HEK293 (cell line): ENCODE results near the gene TTC13.

Experiments
- CTCF ChIA-PET: fragments of 350-600 bp; formaldehyde crosslinking; extraction: SDS; loops from one replicate; lab custom pipeline; 2021; ENCODE audit warnings: antibody characterized with exemption; lab: Yijun Ruan, JAX
- POLR2A ChIA-PET: fragments of 300-600 bp; formaldehyde crosslinking; extraction: SDS; loops from one replicate; lab custom pipeline; 2020; ENCODE audit warnings: antibody characterized with exemption, inconsistent platforms; lab: Yijun Ruan, JAX
- H3K27ac ChIP-seq: fragments of 200-500 bp; sonication (Bioruptor generic); 2 replicates; pipeline ENCODE4 v1.5.1; 2014; ENCODE audit warnings: low read depth, low read length, control low read depth, inconsistent platforms; ENCODE audit errors: extremely low read depth
- H3K36me3 ChIP-seq, 2 experiments: fragments of 200-500 bp in 1 of 2; sonication (Bioruptor generic) in 1 of 2; 1 replicate in 1 of 2; 2 replicates in 1 of 2; pipeline ENCODE4 v1.5.1; 2014 to 2017; ENCODE audit warnings: inconsistent platforms in 2 of 2, low read length in 2 of 2; ENCODE audit not compliant: control insufficient read depth in 2 of 2, insufficient read depth in 1 of 2
- H3K4me1 ChIP-seq: fragments of 200-500 bp; sonication (Bioruptor generic); 2 replicates; pipeline ENCODE4 v1.5.1; 2014; ENCODE audit warnings: mild to moderate bottlenecking, low read length, inconsistent platforms; ENCODE audit not compliant: control insufficient read depth, insufficient read depth
- H3K4me3 ChIP-seq: 2 replicates; pipeline ENCODE4 v1.5.1; 2011; ENCODE audit warnings: low read depth, mild to moderate bottlenecking, control low read depth, low read length, moderate library complexity
- H3K9me3 ChIP-seq: fragments of 200-500 bp; sonication (Bioruptor generic); 2 replicates; pipeline ENCODE4 v1.5.1; 2014; ENCODE audit warnings: low read depth, low read length, inconsistent platforms; ENCODE audit not compliant: control insufficient read depth, insufficient read depth
- KLF1 ChIP-seq: fragments of 450-650 bp; formaldehyde crosslinking; IDR thresholded peaks from 2 replicates; pipeline ENCODE4 v1.5.1; 2016; ENCODE audit warnings: missing biosample characterization, missing genetic modification characterization
- SETDB1 ChIP-seq: IDR thresholded peaks from one replicate; pipeline ENCODE4 v1.6.1; 2017; ENCODE audit warnings: mild to moderate bottlenecking, low read length, moderate library complexity, mixed read lengths; ENCODE audit not compliant: insufficient read length
- YY2 ChIP-seq: fragments of 450-650 bp; formaldehyde crosslinking; IDR thresholded peaks from 2 replicates; pipeline ENCODE4 v1.5.1; 2016; ENCODE audit warnings: missing biosample characterization, missing genetic modification characterization
- ZFP3 ChIP-seq: fragments of 450-650 bp; formaldehyde crosslinking; IDR thresholded peaks from 2 replicates; pipeline ENCODE4 v1.5.1; 2016; ENCODE audit warnings: low read depth, missing biosample characterization, missing genetic modification characterization
- ZNF133 ChIP-seq: fragments of 450-650 bp; formaldehyde crosslinking; IDR thresholded peaks from 2 replicates; pipeline ENCODE4 v1.5.1; 2016; ENCODE audit warnings: missing biosample characterization, missing genetic modification characterization
- ZNF174 ChIP-seq: fragments of 450-650 bp; formaldehyde crosslinking; IDR thresholded peaks from 2 replicates; pipeline ENCODE4 v1.5.0; 2017; ENCODE audit warnings: missing biosample characterization, mild to moderate bottlenecking, missing genetic modification characterization
- ZNF202 ChIP-seq: fragments of 450-650 bp; formaldehyde crosslinking; IDR thresholded peaks from 2 replicates; pipeline ENCODE4 v1.5.1; 2016; ENCODE audit warnings: missing biosample characterization, missing genetic modification characterization, borderline replicate concordance
- ZNF350 ChIP-seq: fragments of 450-650 bp; formaldehyde crosslinking; IDR thresholded peaks from 2 replicates; pipeline ENCODE4 v1.5.0; 2017; ENCODE audit warnings: missing biosample characterization, mild to moderate bottlenecking, missing genetic modification characterization
- ZNF394 ChIP-seq: fragments of 450-650 bp; formaldehyde crosslinking; IDR thresholded peaks from 2 replicates; pipeline ENCODE4 v1.5.1; 2016; ENCODE audit warnings: missing biosample characterization, missing genetic modification characterization, mild to moderate bottlenecking, moderate library complexity, borderline replicate concordance
- ZNF433 ChIP-seq: fragments of 450-650 bp; formaldehyde crosslinking; IDR thresholded peaks from 2 replicates; pipeline ENCODE4 v1.5.1; 2016; ENCODE audit warnings: missing biosample characterization, missing genetic modification characterization, low read depth
- ZNF48 ChIP-seq: fragments of 450-650 bp; formaldehyde crosslinking; IDR thresholded peaks from 2 replicates; pipeline ENCODE4 v1.5.1; 2016; ENCODE audit warnings: missing biosample characterization, missing genetic modification characterization
- ZNF768 ChIP-seq: fragments of 450-650 bp; formaldehyde crosslinking; IDR thresholded peaks from 2 replicates; pipeline ENCODE4 v1.5.1; 2018; ENCODE audit warnings: missing biosample characterization, mild to moderate bottlenecking, missing genetic modification characterization
- ZNF792 ChIP-seq: fragments of 450-650 bp; formaldehyde crosslinking; IDR thresholded peaks from 2 replicates; pipeline ENCODE4 v1.5.1; 2016; ENCODE audit warnings: missing biosample characterization, missing genetic modification characterization
- ZNF830 ChIP-seq: fragments of 450-650 bp; IDR thresholded peaks from 2 replicates; pipeline ENCODE4 v1.5.0; 2018; ENCODE audit warnings: missing biosample characterization, missing genetic modification characterization, low read depth, mild to moderate bottlenecking, moderate library complexity
- TF ChIP-seq, protein P1 (sequence below): fragments of 450-650 bp; formaldehyde crosslinking; IDR thresholded peaks from 2 replicates; pipeline ENCODE4 v1.5.1; 2016; ENCODE audit warnings: missing biosample characterization, missing genetic modification characterization
- TF ChIP-seq, protein P2 (sequence below): fragments of 450-650 bp; formaldehyde crosslinking; IDR thresholded peaks from 2 replicates; pipeline ENCODE4 v1.5.1; 2016; ENCODE audit warnings: missing biosample characterization, missing genetic modification characterization
- TF ChIP-seq, protein P3 (sequence below): fragments of 450-650 bp; formaldehyde crosslinking; IDR thresholded peaks from 2 replicates; pipeline ENCODE4 v1.5.1; 2016; ENCODE audit warnings: missing biosample characterization, missing genetic modification characterization
- TF ChIP-seq, protein P4 (sequence below): fragments of 450-650 bp; formaldehyde crosslinking; IDR thresholded peaks from 2 replicates; pipeline ENCODE4 v1.5.1; 2016; ENCODE audit warnings: missing biosample characterization, missing genetic modification characterization

The TTC13 gene

DNA sequence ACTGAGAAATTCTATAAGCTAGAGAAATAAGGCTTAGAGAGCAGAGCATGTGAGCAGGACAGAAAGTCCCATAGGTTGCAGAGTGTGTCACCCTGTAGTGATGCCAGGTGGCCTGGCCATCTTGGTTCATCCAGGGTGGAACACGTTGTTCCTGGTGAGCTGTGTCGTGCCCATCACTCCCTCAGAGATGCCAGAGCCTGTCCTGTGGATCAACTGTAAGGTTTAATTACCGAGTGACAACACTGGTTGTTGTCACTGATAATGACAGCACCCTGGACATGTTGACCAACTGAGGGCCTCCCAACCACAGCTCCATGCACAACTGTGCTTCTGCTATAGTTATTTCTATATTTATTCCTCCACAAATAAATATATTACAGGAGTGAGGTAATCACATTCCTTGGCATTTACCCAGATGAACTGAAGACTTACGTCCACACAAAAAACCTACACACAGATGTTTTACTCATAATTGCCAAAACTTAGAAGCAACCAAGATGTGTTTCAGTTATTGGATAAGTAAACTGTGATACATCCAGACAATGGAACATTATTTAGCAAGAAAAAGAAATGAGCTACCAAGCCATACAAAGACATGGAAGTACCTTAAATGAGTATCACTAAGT is 116.6 kb downstream of the TTC13 start:
- no peaks in the 10 kb centered on the region for H3K9me3 ChIP-seq
- ChIA-PET POLR2A (no interaction called here), CTCF (interaction anchor here (0.5 to 1.7 kb wide), 9 partner anchors 9 to 407 kb away, joined by 3 to 6 read pairs (median 3); no protein-coding TSS in a partner anchor)
- H3K27ac ChIP-seq = no peak overlapping the region
- no peak overlapping the region for H3K4me3 ChIP-seq
- peaks cover 10% of the 10 kb centered on the region for H3K4me1 ChIP-seq
- H3K36me3 ChIP-seq = peaks cover 0 to 4% of the 10 kb centered on the region in 2 experiments; a peak in 1 of 3 replicates
- TF ChIP-seq KLF1 (tag by site-specific recombination) = no peak
- TF ChIP-seq ZNF350 (tag by site-specific recombination) = no peak
- no peak for TF ChIP-seq SETDB1
- no peak for TF ChIP-seq ZNF830 (tag by site-specific recombination)
- TF ChIP-seq, protein P1, sequence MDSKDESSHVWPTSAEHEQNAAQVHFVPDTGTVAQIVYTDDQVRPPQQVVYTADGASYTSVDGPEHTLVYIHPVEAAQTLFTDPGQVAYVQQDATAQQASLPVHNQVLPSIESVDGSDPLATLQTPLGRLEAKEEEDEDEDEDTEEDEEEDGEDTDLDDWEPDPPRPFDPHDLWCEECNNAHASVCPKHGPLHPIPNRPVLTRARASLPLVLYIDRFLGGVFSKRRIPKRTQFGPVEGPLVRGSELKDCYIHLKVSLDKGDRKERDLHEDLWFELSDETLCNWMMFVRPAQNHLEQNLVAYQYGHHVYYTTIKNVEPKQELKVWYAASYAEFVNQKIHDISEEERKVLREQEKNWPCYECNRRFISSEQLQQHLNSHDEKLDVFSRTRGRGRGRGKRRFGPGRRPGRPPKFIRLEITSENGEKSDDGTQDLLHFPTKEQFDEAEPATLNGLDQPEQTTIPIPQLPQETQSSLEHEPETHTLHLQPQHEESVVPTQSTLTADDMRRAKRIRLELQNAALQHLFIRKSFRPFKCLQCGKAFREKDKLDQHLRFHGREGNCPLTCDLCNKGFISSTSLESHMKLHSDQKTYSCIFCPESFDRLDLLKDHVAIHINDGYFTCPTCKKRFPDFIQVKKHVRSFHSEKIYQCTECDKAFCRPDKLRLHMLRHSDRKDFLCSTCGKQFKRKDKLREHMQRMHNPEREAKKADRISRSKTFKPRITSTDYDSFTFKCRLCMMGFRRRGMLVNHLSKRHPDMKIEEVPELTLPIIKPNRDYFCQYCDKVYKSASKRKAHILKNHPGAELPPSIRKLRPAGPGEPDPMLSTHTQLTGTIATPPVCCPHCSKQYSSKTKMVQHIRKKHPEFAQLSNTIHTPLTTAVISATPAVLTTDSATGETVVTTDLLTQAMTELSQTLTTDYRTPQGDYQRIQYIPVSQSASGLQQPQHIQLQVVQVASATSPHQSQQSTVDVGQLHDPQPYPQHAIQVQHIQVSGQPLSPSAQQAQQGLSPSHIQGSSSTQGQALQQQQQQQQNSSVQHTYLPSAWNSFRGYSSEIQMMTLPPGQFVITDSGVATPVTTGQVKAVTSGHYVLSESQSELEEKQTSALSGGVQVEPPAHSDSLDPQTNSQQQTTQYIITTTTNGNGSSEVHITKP (tag by site-specific recombination) = no peak
- no peak for TF ChIP-seq ZNF202 (tag by site-specific recombination)
- TF ChIP-seq ZNF792 = no peak

DNA sequence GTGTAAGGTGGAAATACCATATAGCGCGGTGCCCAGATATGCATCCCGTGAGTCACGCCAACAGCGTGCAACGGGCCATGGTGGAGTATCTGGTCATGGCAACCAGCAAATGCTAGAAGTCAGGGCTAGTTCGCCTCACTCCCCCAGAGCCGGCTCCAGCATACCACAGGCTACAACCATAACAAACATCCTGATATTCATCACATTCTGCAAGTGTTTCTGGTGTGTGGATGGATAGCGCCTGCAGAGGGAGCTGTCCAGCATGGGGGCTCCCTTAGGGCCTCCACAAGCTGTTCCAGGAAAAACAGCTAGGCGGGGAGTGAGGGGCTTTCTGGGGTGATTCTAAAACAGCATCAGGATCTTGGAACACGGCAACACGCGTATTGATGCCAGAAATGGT is 117.2 kb downstream of the TTC13 start:
- H3K4me3 ChIP-seq = no peak overlapping the region
- H3K4me1 ChIP-seq = peaks cover 7% of the 10 kb centered on the region
- TF ChIP-seq, protein P2, sequence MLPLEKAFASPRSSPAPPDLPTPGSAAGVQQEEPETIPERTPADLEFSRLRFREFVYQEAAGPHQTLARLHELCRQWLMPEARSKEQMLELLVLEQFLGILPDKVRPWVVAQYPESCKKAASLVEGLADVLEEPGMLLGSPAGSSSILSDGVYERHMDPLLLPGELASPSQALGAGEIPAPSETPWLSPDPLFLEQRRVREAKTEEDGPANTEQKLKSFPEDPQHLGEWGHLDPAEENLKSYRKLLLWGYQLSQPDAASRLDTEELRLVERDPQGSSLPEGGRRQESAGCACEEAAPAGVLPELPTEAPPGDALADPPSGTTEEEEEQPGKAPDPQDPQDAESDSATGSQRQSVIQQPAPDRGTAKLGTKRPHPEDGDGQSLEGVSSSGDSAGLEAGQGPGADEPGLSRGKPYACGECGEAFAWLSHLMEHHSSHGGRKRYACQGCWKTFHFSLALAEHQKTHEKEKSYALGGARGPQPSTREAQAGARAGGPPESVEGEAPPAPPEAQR (tag by site-specific recombination) = no peak
- TF ChIP-seq, protein P3, sequence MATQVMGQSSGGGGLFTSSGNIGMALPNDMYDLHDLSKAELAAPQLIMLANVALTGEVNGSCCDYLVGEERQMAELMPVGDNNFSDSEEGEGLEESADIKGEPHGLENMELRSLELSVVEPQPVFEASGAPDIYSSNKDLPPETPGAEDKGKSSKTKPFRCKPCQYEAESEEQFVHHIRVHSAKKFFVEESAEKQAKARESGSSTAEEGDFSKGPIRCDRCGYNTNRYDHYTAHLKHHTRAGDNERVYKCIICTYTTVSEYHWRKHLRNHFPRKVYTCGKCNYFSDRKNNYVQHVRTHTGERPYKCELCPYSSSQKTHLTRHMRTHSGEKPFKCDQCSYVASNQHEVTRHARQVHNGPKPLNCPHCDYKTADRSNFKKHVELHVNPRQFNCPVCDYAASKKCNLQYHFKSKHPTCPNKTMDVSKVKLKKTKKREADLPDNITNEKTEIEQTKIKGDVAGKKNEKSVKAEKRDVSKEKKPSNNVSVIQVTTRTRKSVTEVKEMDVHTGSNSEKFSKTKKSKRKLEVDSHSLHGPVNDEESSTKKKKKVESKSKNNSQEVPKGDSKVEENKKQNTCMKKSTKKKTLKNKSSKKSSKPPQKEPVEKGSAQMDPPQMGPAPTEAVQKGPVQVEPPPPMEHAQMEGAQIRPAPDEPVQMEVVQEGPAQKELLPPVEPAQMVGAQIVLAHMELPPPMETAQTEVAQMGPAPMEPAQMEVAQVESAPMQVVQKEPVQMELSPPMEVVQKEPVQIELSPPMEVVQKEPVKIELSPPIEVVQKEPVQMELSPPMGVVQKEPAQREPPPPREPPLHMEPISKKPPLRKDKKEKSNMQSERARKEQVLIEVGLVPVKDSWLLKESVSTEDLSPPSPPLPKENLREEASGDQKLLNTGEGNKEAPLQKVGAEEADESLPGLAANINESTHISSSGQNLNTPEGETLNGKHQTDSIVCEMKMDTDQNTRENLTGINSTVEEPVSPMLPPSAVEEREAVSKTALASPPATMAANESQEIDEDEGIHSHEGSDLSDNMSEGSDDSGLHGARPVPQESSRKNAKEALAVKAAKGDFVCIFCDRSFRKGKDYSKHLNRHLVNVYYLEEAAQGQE (tag by site-specific recombination) = peak; percentile 96
- H3K27ac ChIP-seq = no peak overlapping the region
- H3K36me3 ChIP-seq = peaks cover 0 to 4% of the 10 kb centered on the region in 2 experiments; a peak in 1 of 3 replicates
- ChIA-PET CTCF (interaction anchor here (0.6 to 1.7 kb wide), 6 partner anchors 10 to 350 kb away, joined by 3 to 6 read pairs (median 4); no protein-coding TSS in a partner anchor), POLR2A (no interaction called here)
- no peaks in the 10 kb centered on the region for H3K9me3 ChIP-seq

DNA sequence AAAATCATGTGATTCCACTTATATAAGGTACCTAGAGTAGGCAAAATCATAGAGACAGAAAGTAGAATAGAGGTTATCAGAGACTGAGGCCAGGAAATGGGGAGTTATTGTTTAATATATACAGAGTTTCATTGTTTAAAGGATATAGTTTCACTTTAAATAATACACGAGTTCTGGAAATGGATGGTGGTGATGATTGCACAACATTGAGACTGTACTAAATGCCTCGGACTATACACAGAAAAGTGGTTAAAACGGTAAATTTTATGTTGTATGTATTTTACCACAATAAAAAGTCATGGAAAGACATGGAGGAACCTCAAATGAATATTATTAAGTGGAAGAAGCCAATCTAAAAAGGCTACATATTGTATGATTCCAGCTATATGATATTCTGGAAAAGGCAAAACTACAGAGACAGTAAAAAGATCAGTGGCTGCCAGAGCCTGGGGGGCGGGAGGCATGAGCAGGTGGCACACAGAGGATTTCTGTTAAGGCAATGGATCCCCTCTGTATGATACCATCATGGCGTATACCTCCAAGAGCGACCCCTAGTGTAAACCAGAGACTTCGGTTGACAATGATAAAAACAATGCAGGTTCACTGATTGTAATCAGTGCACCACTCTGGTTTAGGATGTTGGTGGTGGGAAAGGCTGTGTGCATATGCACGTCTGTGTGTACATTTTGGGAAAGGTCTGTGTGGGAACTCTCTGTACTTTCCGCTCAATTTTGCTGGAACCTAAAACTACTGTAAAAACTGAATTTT is 117.9 kb downstream of the TTC13 start:
- no peak overlapping the region for H3K4me3 ChIP-seq
- ChIA-PET POLR2A (no interaction called here), CTCF (interaction anchor here (0.7 to 1.7 kb wide), 4 partner anchors 9 to 351 kb away, joined by 3 to 6 read pairs (median 4); no protein-coding TSS in a partner anchor)
- H3K4me1 ChIP-seq = peaks cover 7% of the 10 kb centered on the region
- no peaks in the 10 kb centered on the region for H3K9me3 ChIP-seq
- no peak overlapping the region for H3K27ac ChIP-seq
- H3K36me3 ChIP-seq = peaks cover 0 to 4% of the 10 kb centered on the region in 2 experiments; a peak in 1 of 3 replicates
- TF ChIP-seq ZNF48 (tag by site-specific recombination) = no peak
- TF ChIP-seq ZNF394 (tag by site-specific recombination) = no peak
- TF ChIP-seq, protein P4, sequence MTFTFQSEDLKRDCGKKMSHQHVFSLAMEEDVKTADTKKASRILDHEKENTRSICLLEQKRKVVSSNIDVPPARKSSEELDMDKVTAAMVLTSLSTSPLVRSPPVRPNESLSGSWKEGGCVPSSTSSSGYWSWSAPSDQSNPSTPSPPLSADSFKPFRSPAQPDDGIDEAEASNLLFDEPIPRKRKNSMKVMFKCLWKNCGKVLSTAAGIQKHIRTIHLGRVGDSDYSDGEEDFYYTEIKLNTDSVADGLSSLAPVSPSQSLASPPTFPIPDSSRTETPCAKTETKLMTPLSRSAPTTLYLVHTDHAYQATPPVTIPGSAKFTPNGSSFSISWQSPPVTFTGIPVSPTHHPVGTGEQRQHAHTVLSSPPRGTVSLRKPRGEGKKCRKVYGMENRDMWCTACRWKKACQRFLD (tag by site-specific recombination) = no peak
- TF ChIP-seq ZNF433 (tag by site-specific recombination) = no peak
- TF ChIP-seq ZNF133 (tag by site-specific recombination) = no peak
- no peak for TF ChIP-seq ZNF174 (tag by site-specific recombination)
- no peak for TF ChIP-seq ZFP3 (tag by site-specific recombination)
- TF ChIP-seq ZNF768 = no peak
- TF ChIP-seq YY2 = no peak
